IMR-90 (cell line): ENCODE data around the gene OPCML. TPM values are rescaled to one million over a fixed set of nuclear protein-coding genes. Genes with fewer than 3 reads are reported as not detected.

ENCODE experiments used
- ATAC-seq: fragments of 200-7000 bp; cut with Tn5 transposase; 2 replicates; pipeline ENCODE4 v1.9.1; 2020; ENCODE audit warnings: low read depth, mild to moderate bottlenecking, moderate library complexity
- BruUV-seq: library from RNA; stranded (reverse); fragments of 400-500 nt; replicated peaks from 2 replicates; lab custom pipeline; 2021; lab: Mats Ljungman, UMichigan
- CTCF ChIA-PET: fragments of 300-600 bp; formaldehyde crosslinking; extraction: SDS; loops from one replicate; lab custom pipeline; 2021; ENCODE audit warnings: antibody characterized with exemption; lab: Yijun Ruan, JAX
- POLR2A ChIA-PET: fragments of 300-600 bp; sonication (Branson Sonifier 250); formaldehyde crosslinking; loops from one replicate; lab custom pipeline; 2022; ENCODE audit warnings: antibody characterized with exemption; ENCODE audit not compliant: unreplicated experiment; lab: Charles Lee
- DNase-seq: peaks from one replicate; pipeline ENCODE4 v3.0.0; 2013
- H2AFZ ChIP-seq: replicated peaks from 2 replicates; pipeline ENCODE3; 2013; ENCODE audit warnings: low read length, mild to moderate bottlenecking; ENCODE audit not compliant: poor library complexity
- H2AK5ac ChIP-seq: 2 replicates; pipeline ENCODE4 v1.6.1; 2013; ENCODE audit warnings: low read depth, low read length, inconsistent platforms
- H2AK9ac ChIP-seq: replicated peaks from 2 replicates; pipeline ENCODE3; 2013; ENCODE audit warnings: mild to moderate bottlenecking, low read depth, low read length, moderate library complexity; ENCODE audit not compliant: poor library complexity
- H2BK120ac ChIP-seq: 2 replicates; pipeline ENCODE4 v1.6.1; 2013; ENCODE audit warnings: low read depth, low read length, inconsistent platforms
- H2BK15ac ChIP-seq: 3 replicates; pipeline ENCODE4 v1.6.1; 2013; ENCODE audit warnings: low read depth, low read length, inconsistent platforms
- H2BK20ac ChIP-seq: 2 replicates; pipeline ENCODE4 v1.6.1; 2013; ENCODE audit warnings: low read depth, mild to moderate bottlenecking, inconsistent platforms, low read length, moderate library complexity
- H2BK5ac ChIP-seq: 2 replicates; pipeline ENCODE4 v1.6.1; 2013; ENCODE audit warnings: mild to moderate bottlenecking, low read depth, low read length, inconsistent platforms; ENCODE audit not compliant: poor library complexity, severe bottlenecking
- H3K14ac ChIP-seq: replicated peaks from 2 replicates; pipeline ENCODE4 v1.6.1; 2013; ENCODE audit warnings: low read depth, low read length, inconsistent platforms
- H3K18ac ChIP-seq: 2 replicates; pipeline ENCODE4 v1.6.1; 2013; ENCODE audit warnings: low read depth, low read length, control low read depth
- H3K23ac ChIP-seq: 2 replicates; pipeline ENCODE4 v1.6.1; 2013; ENCODE audit warnings: low read depth, low read length, inconsistent platforms
- H3K27ac ChIP-seq: 2 replicates; pipeline ENCODE4 v1.5.1; 2013; ENCODE audit warnings: mild to moderate bottlenecking, control low read depth, low read length; ENCODE audit not compliant: insufficient read depth
- H3K27me3 ChIP-seq: 2 replicates; pipeline ENCODE4 v1.6.1; 2013; ENCODE audit warnings: low read length; ENCODE audit not compliant: control insufficient read depth, insufficient read depth
- H3K36me3 ChIP-seq: 2 replicates; pipeline ENCODE4 v1.6.1; 2013; ENCODE audit warnings: low read length, mixed read lengths; ENCODE audit not compliant: control insufficient read depth, insufficient read depth
- H3K4ac ChIP-seq: 2 replicates; pipeline ENCODE4 v1.6.1; 2013; ENCODE audit warnings: low read depth, low read length, inconsistent platforms
- H3K4me1 ChIP-seq: 2 replicates; pipeline ENCODE4 v1.6.1; 2013; ENCODE audit warnings: low read length, mixed read lengths; ENCODE audit not compliant: control insufficient read depth, insufficient read depth
- H3K4me2 ChIP-seq: 2 replicates; pipeline ENCODE4 v1.6.1; 2013; ENCODE audit warnings: low read depth, mild to moderate bottlenecking, control low read depth, low read length, moderate library complexity
- H3K4me3 ChIP-seq: 2 replicates; pipeline ENCODE4 v1.5.1; 2013; ENCODE audit warnings: low read depth, mild to moderate bottlenecking, control low read depth, low read length, moderate library complexity; ENCODE audit not compliant: insufficient read depth
- H3K56ac ChIP-seq: 2 replicates; pipeline ENCODE4 v1.6.1; 2013; ENCODE audit warnings: low read length, inconsistent platforms; ENCODE audit not compliant: insufficient read depth; ENCODE audit errors: extremely low read depth
- H3K79me1 ChIP-seq, 2 experiments: 2 replicates each; pipeline ENCODE4 v1.6.1; 2013; ENCODE audit warnings: low read length in 2 of 2, inconsistent platforms in 1 of 2, low read depth in 1 of 2
- H3K9ac ChIP-seq: 2 replicates; pipeline ENCODE4 v1.6.1; 2013; ENCODE audit warnings: low read depth, low read length, control low read depth
- H3K9me1 ChIP-seq: 2 replicates; pipeline ENCODE4 v1.6.1; 2013; ENCODE audit warnings: low read length, inconsistent platforms; ENCODE audit not compliant: insufficient read depth
- H3K9me3 ChIP-seq: 2 replicates; pipeline ENCODE4 v1.6.1; 2013; ENCODE audit warnings: low read length; ENCODE audit not compliant: control insufficient read depth, insufficient read depth
- H4K20me1 ChIP-seq: 2 replicates; pipeline ENCODE4 v1.6.1; 2013; ENCODE audit warnings: low read length, inconsistent platforms; ENCODE audit not compliant: insufficient read depth
- H4K5ac ChIP-seq: 2 replicates; pipeline ENCODE4 v1.6.1; 2013; ENCODE audit warnings: mild to moderate bottlenecking, low read depth, low read length, control low read depth
- H4K8ac ChIP-seq, 2 experiments: 2 replicates each; pipeline ENCODE4 v1.6.1; 2013; ENCODE audit warnings: low read depth in 2 of 2, low read length in 2 of 2, control low read depth in 1 of 2, inconsistent platforms in 1 of 2
- H4K91ac ChIP-seq: 2 replicates; pipeline ENCODE4 v1.6.1; 2013; ENCODE audit warnings: low read depth, low read length, inconsistent platforms; ENCODE audit not compliant: insufficient read depth
- BHLHE40 ChIP-seq: fragments of 150-350 bp; IDR thresholded peaks from 2 replicates; pipeline ENCODE4 v1.6.1; 2016; ENCODE audit warnings: mild to moderate bottlenecking, low read depth, low read length
- CEBPB ChIP-seq: IDR thresholded peaks from 2 replicates; pipeline ENCODE4 v1.6.1; 2012; ENCODE audit warnings: low read depth, low read length, improper control_type of control experiment
- CHD1 ChIP-seq: IDR thresholded peaks from 2 replicates; pipeline ENCODE4 v1.6.1; 2012; ENCODE audit warnings: low read depth, low read length, improper control_type of control experiment
- FOS ChIP-seq: fragments of 150-350 bp; IDR thresholded peaks from 2 replicates; pipeline ENCODE4 v1.6.1; 2016; ENCODE audit warnings: low read depth, low read length
- MAFK ChIP-seq: IDR thresholded peaks from 2 replicates; pipeline ENCODE4 v1.6.1; 2012; ENCODE audit warnings: low read depth, low read length, improper control_type of control experiment
- MAZ ChIP-seq: IDR thresholded peaks from 2 replicates; pipeline ENCODE4 v1.6.1; 2012; ENCODE audit warnings: low read depth, mild to moderate bottlenecking, low read length, improper control_type of control experiment, moderate library complexity, borderline replicate concordance
- MXI1 ChIP-seq: IDR thresholded peaks from 2 replicates; pipeline ENCODE4 v1.6.1; 2012; ENCODE audit warnings: low read depth, mild to moderate bottlenecking, low read length, moderate library complexity, borderline replicate concordance
- NFE2L2 ChIP-seq: fragments of 150-350 bp; IDR thresholded peaks from 2 replicates; pipeline ENCODE4 v1.6.1; 2016; ENCODE audit warnings: low read depth, mild to moderate bottlenecking, low read length
- POLR2A ChIP-seq: IDR thresholded peaks from 2 replicates; pipeline ENCODE4 v1.6.1; 2012; ENCODE audit warnings: mild to moderate bottlenecking, low read depth, low read length
- RAD21 ChIP-seq: IDR thresholded peaks from 2 replicates; pipeline ENCODE4 v1.6.1; 2012; ENCODE audit warnings: low read length, improper control_type of control experiment
- RCOR1 ChIP-seq: IDR thresholded peaks from 2 replicates; pipeline ENCODE4 v1.6.1; 2012; ENCODE audit warnings: mild to moderate bottlenecking, low read length, improper control_type of control experiment; ENCODE audit not compliant: insufficient replicate concordance
- RFX5 ChIP-seq: IDR thresholded peaks from 2 replicates; pipeline ENCODE4 v1.8.0; 2012; ENCODE audit warnings: low read depth, mild to moderate bottlenecking, low read length, moderate library complexity
- SMC3 ChIP-seq: fragments of 150-350 bp; IDR thresholded peaks from 2 replicates; pipeline ENCODE4 v1.6.1; 2016; ENCODE audit warnings: low read depth, mild to moderate bottlenecking, antibody characterized with exemption, low read length, moderate library complexity
- USF2 ChIP-seq: fragments of 150-350 bp; IDR thresholded peaks from 2 replicates; pipeline ENCODE4 v1.6.1; 2017; ENCODE audit warnings: mild to moderate bottlenecking, antibody characterized with exemption, low read length, low read depth
- WGBS, 2 experiments: methylation state at CpG; one replicate each; pipeline versions ENCODE4 v1.1.5 to v1.1.7; 2013; ENCODE audit warnings: missing lambda C conversion rate in 2 of 2; ENCODE audit not compliant: insufficient read length in 1 of 2; ENCODE audit errors: extremely low coverage in 2 of 2; 5-methylcytosine and 5-hydroxymethylcytosine counted together
- dilution Hi-C: fragments of 300-500 bp; cut with HindIII; formaldehyde crosslinking; loops from one replicate; pipeline ENCODE4 v1.14.3; 2018; ENCODE audit warnings: low sequenced_read_pairs; ENCODE audit not compliant: unreplicated experiment
- in situ Hi-C: fragments of 300-500 bp; cut with MboI; formaldehyde crosslinking; loops from 3 replicates; pipeline ENCODE4 v1.14.3; 2019; ENCODE audit warnings: low sequenced_read_pairs, inconsistent platforms, mixed read lengths
- intact Hi-C: fragments of 100-400 bp; cut with micrococcal nuclease; formaldehyde crosslinking; loops from 2 replicates; pipeline ENCODE4 v1.10.0; 2022
- polyA plus RNA-seq, 3 experiments: library from polyadenylated mRNA; depleted of rRNA; stranded (reverse); fragments of >200 nt; gene quantifications; 2 replicates each; pipeline ENCODE4 v1.2.3, GENCODE V29; 2012; ENCODE audit warnings: low replicate concordance in 1 of 3
- total RNA-seq: library from RNA; depleted of rRNA; stranded (reverse); fragments of >200 nt; gene quantifications from 2 replicates; pipeline ENCODE4 v1.2.3, GENCODE V29; 2012
- TF ChIP-seq, protein P1 (sequence below): fragments of 150-350 bp; IDR thresholded peaks from 2 replicates; pipeline ENCODE4 v1.6.1; 2016; ENCODE audit warnings: low read depth, mild to moderate bottlenecking, low read length, moderate library complexity, borderline replicate concordance
- TF ChIP-seq, protein P2 (sequence below): conservative IDR thresholded peaks from 2 replicates; pipeline ENCODE4 v1.5.1; 2012; ENCODE audit warnings: mild to moderate bottlenecking, low read depth, low read length, improper control_type of control experiment

OPCML gene
- total and polyA plus RNA-seq, 2 of the 4 experiments (the other 2 are of a cell fraction): under 0.01 to 2.6 TPM

DNA sequence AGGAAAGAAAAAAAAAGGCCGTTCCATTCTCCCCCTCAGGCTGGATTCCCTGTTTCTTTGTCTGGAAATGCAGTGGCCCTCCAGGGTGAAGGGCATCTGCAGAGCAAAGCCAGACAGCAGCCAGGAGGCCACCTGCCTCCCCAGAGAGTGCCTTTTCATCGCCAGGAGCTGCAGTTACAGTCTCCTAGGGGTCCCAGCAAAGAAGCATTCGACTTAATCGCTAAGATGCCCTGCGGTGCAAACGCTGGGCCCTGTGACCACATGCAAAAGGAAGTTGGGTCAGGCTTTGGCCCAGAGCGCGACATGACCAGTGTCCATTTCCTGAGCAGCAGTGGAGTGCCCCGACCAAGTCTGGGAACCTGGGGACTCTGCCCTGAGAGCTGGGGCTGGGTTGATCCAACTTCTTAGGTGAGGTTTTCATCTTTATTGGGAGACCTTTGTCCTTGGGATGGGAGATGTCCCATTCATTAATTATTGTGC is 304.6 kb downstream of the OPCML start:
- intact Hi-C loops: no loop called here
- Histone ChIP-seq H3K27ac (no peak overlapping the region), H3K27me3 (no peaks in the 10 kb centered on the region), H3K9me3 (peaks cover 37% of the 10 kb centered on the region), H2BK120ac (no peak overlapping the region), H3K4me3 (no peak overlapping the region), H4K8ac (no peak overlapping the region), H3K36me3 (no peaks in the 10 kb centered on the region), H3K56ac (no peak overlapping the region), H3K4me2 (no peak overlapping the region), H3K4ac (no peak overlapping the region), H3K14ac (no peak overlapping the region), H2BK20ac (no peak overlapping the region), H3K18ac (no peak overlapping the region), H4K20me1 (no peaks in the 10 kb centered on the region), H2AFZ (no peak overlapping the region), H3K79me1 (no peaks in the 10 kb centered on the region), H2BK15ac (no peak overlapping the region), H2AK5ac (no peak overlapping the region), H3K4me1 (no peaks in the 10 kb centered on the region), H3K9me1 (no peaks in the 10 kb centered on the region), H2BK5ac (no peak overlapping the region), H4K91ac (no peak overlapping the region), H2AK9ac (no peak overlapping the region), H3K9ac (no peak overlapping the region), H3K23ac (no peak overlapping the region), H4K5ac (no peak overlapping the region)
- 48% methylated on average over 3 of the region's 9 CpGs; no CpG with 5 or more reads in 1 of the 2 experiments for WGBS, 2 experiments
- TF ChIP-seq RAD21 (no peak), MXI1 (no peak), BHLHE40 (no peak), MAZ (no peak), SMC3 (no peak), USF2 (no peak), CHD1 (no peak), RFX5 (no peak), MAFK (no peak), CEBPB (no peak), RCOR1 (no peak), FOS (no peak), POLR2A (no peak), NFE2L2 (no peak)
- TF ChIP-seq, protein P1, sequence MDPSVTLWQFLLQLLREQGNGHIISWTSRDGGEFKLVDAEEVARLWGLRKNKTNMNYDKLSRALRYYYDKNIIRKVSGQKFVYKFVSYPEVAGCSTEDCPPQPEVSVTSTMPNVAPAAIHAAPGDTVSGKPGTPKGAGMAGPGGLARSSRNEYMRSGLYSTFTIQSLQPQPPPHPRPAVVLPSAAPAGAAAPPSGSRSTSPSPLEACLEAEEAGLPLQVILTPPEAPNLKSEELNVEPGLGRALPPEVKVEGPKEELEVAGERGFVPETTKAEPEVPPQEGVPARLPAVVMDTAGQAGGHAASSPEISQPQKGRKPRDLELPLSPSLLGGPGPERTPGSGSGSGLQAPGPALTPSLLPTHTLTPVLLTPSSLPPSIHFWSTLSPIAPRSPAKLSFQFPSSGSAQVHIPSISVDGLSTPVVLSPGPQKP: no peak
- TF ChIP-seq, protein P2, sequence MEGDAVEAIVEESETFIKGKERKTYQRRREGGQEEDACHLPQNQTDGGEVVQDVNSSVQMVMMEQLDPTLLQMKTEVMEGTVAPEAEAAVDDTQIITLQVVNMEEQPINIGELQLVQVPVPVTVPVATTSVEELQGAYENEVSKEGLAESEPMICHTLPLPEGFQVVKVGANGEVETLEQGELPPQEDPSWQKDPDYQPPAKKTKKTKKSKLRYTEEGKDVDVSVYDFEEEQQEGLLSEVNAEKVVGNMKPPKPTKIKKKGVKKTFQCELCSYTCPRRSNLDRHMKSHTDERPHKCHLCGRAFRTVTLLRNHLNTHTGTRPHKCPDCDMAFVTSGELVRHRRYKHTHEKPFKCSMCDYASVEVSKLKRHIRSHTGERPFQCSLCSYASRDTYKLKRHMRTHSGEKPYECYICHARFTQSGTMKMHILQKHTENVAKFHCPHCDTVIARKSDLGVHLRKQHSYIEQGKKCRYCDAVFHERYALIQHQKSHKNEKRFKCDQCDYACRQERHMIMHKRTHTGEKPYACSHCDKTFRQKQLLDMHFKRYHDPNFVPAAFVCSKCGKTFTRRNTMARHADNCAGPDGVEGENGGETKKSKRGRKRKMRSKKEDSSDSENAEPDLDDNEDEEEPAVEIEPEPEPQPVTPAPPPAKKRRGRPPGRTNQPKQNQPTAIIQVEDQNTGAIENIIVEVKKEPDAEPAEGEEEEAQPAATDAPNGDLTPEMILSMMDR: no peak
- BruUV-seq: no TSS peak
- in situ Hi-C loops: no loop called here
- ATAC-seq (no peak), DNase-seq (no peak)
- ChIA-PET POLR2A (no interaction called here), CTCF (no interaction called here)
- dilution Hi-C loops: no loop called here
